A673 (cell line): ENCODE results near the gene C1orf174. TPM values are rescaled to one million over a fixed set of nuclear protein-coding genes. Genes with fewer than 3 reads are reported as not detected.

Source experiments
- BruUV-seq: library from RNA; stranded (reverse); fragments of 400-500 nt; replicated peaks from 2 replicates; lab custom pipeline; 2021; lab: Mats Ljungman, UMichigan
- CTCF ChIA-PET: fragments of 300-600 bp; sonication (Branson Sonifier 250); formaldehyde crosslinking; loops from one replicate; lab custom pipeline; 2022; ENCODE audit warnings: antibody characterized with exemption; lab: Charles Lee
- POLR2A ChIA-PET: fragments of 300-600 bp; sonication (Branson Sonifier 250); formaldehyde crosslinking; loops from one replicate; lab custom pipeline; 2022; ENCODE audit warnings: antibody characterized with exemption; ENCODE audit not compliant: low non-redundant PET; lab: Charles Lee
- DNase-seq: peaks from one replicate; pipeline ENCODE4 v3.0.0-alpha.2; 2015; ENCODE audit warnings: low spot score
- H3K27ac ChIP-seq: fragments of 200-600 bp; sonication (generic); 2 replicates; pipeline ENCODE4 v1.5.1; 2016; ENCODE audit warnings: mixed run types, low read depth, mild to moderate bottlenecking, mixed read lengths, antibody characterized with exemption, low read length; ENCODE audit not compliant: poor library complexity, severe bottlenecking
- H3K27me3 ChIP-seq: fragments of 200-600 bp; sonication (generic); replicated peaks from 2 replicates; pipeline ENCODE4 v1.6.1; 2017; ENCODE audit warnings: mixed run types, low read depth, mild to moderate bottlenecking, mixed read lengths, antibody characterized with exemption, low read length; ENCODE audit not compliant: insufficient read depth, poor library complexity
- H3K36me3 ChIP-seq: fragments of 200-600 bp; sonication (generic); 2 replicates; pipeline ENCODE4 v1.6.1; 2016; ENCODE audit warnings: mixed run types, mild to moderate bottlenecking, mixed read lengths, antibody characterized with exemption, low read length; ENCODE audit not compliant: insufficient read depth, poor library complexity, severe bottlenecking
- H3K4me1 ChIP-seq: fragments of 200-600 bp; sonication (generic); 2 replicates; pipeline ENCODE4 v1.6.1; 2017; ENCODE audit warnings: mixed run types, mild to moderate bottlenecking, mixed read lengths, antibody characterized with exemption, low read length; ENCODE audit not compliant: insufficient read depth, poor library complexity, severe bottlenecking
- H3K4me3 ChIP-seq: fragments of 200-600 bp; sonication (generic); 2 replicates; pipeline ENCODE4 v1.5.1; 2016; ENCODE audit warnings: low read depth, mixed run types, mild to moderate bottlenecking, mixed read lengths, low read length; ENCODE audit not compliant: poor library complexity, severe bottlenecking
- H3K9me3 ChIP-seq: fragments of 200-600 bp; sonication (generic); 2 replicates; pipeline ENCODE4 v1.6.1; 2016; ENCODE audit warnings: mixed run types, low read depth, mild to moderate bottlenecking, mixed read lengths, antibody characterized with exemption, low read length; ENCODE audit not compliant: poor library complexity, severe bottlenecking
- EZH2 ChIP-seq: fragments of 200-600 bp; sonication (generic); IDR thresholded peaks from 2 replicates; pipeline ENCODE4 v1.6.1; 2017; ENCODE audit warnings: borderline replicate concordance, low read depth, mild to moderate bottlenecking, mixed read lengths, antibody characterized with exemption, low read length; ENCODE audit not compliant: poor library complexity, severe bottlenecking
- intact Hi-C: fragments of 100-400 bp; cut with micrococcal nuclease; formaldehyde crosslinking; loops from one replicate; pipeline ENCODE4 v1.10.0; 2022; ENCODE audit not compliant: unreplicated experiment
- total RNA-seq: library from RNA; stranded (reverse); gene quantifications from 2 replicates; pipeline ENCODE4 v1.2.3, GENCODE V29; 2021
- TF ChIP-seq, protein P1 (sequence below): fragments of 300-800, 200-600 bp; sonication (generic); conservative IDR thresholded peaks from 2 replicates; pipeline ENCODE4 v1.5.1; 2017; ENCODE audit warnings: low read depth, mild to moderate bottlenecking, antibody characterized with exemption, low read length, moderate library complexity, mixed read lengths

C1orf174 gene
- total RNA-seq, 1 experiment from 2014 or later, result 36.2 TPM

DNA sequence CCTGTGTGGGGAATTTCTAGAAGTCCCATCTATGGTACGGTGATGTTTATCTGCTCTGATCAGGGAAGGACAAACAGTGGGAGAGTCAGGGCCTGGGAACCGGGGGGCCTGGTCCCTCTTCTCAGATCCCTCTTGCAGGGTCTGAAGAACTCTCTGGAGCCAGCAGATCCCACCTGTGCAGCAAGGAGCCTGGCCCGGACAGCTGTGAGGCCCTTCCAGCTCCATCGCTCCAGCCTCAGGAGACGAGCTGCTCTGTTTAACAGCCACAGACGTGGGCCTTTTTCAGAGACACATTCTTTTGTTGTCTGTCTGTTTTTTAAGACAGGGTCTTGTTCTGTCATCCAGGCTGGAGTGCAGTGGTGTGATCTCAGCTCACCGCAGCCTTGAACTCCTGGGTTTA, 14.5 kb downstream of the C1orf174 start:
- Histone ChIP-seq H3K4me1 (no peaks in the 10 kb centered on the region), H3K27ac (no peak overlapping the region), H3K4me3 (no peak overlapping the region), H3K27me3 (no peaks in the 10 kb centered on the region), H3K36me3 (peaks cover 19% of the 10 kb centered on the region), H3K9me3 (no peaks in the 10 kb centered on the region)
- TF ChIP-seq, protein P1, sequence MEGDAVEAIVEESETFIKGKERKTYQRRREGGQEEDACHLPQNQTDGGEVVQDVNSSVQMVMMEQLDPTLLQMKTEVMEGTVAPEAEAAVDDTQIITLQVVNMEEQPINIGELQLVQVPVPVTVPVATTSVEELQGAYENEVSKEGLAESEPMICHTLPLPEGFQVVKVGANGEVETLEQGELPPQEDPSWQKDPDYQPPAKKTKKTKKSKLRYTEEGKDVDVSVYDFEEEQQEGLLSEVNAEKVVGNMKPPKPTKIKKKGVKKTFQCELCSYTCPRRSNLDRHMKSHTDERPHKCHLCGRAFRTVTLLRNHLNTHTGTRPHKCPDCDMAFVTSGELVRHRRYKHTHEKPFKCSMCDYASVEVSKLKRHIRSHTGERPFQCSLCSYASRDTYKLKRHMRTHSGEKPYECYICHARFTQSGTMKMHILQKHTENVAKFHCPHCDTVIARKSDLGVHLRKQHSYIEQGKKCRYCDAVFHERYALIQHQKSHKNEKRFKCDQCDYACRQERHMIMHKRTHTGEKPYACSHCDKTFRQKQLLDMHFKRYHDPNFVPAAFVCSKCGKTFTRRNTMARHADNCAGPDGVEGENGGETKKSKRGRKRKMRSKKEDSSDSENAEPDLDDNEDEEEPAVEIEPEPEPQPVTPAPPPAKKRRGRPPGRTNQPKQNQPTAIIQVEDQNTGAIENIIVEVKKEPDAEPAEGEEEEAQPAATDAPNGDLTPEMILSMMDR, result no peak
- no peak for TF ChIP-seq EZH2
- intact Hi-C loops, result no loop called here
- ChIA-PET CTCF (no interaction called here), POLR2A (no interaction called here)
- no peak for DNase-seq
- no TSS peak for BruUV-seq

DNA sequence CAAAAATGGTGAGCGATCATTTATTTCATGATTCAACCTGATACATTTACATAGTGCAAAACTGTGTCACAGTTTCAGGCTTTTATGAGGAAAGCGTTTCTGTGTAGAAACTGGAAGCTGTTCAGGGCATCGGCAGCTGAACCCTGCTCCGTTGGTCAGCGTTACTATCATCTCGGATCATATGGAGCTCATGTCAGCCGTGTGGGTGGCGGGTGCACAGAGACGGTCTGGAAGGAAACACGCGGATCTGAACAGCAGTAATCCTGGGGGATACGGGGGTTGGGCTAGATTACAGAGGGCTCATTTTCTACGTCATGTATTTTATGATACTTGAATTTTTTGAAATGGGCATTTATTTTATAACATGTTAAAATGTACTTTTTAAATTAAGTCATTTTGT, 15.1 kb downstream of the C1orf174 start:
- no peak overlapping the region for H3K4me3 ChIP-seq
- no peaks in the 10 kb centered on the region for H3K27me3 ChIP-seq
- no peaks in the 10 kb centered on the region for H3K4me1 ChIP-seq
- intact Hi-C loops, result no loop called here
- CTCF ChIA-PET, result no interaction called here
- DNase-seq, result no peak
- BruUV-seq, result no TSS peak
- H3K36me3 ChIP-seq, result peaks cover 13% of the 10 kb centered on the region
- no peak overlapping the region for H3K27ac ChIP-seq
- POLR2A ChIA-PET, result no interaction called here
- no peak for TF ChIP-seq EZH2
- TF ChIP-seq, protein P1, result no peak
- H3K9me3 ChIP-seq, result no peaks in the 10 kb centered on the region

DNA sequence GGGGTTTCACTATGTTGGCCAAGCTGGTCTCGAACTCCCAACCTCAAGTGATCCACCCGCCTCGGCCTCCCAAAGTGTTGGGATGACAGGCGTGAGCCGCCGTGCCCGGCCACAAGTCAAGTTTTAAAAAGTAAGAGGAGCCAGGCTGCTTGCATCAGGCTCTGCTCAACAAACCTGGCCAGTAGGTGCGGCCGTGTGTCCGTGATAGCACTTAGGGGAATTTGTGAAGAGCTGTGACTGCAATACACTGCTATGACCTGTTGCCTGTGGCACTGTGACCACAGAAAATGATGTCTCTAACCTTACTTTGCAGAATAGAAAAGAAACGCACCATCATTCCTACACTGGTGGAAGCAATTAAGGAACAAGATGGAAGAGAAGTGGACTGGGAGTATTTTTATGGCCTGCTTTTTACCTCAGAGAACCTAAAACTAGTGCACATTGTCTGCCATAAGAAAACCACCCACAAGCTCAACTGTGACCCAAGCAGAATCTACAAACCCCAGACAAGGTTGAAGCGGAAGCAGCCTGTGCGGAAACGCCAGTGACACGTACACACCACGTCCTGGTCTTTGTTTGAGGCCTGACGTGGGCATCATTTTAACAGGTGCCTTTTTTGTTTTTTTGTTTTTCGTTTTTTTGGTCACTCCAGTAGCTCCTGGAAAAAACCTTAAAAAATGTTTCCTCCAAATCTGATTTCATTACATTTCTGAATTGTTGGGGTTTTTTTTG, 16.7 kb downstream of the C1orf174 start:
- BruUV-seq, result no TSS peak
- CTCF ChIA-PET, result interaction anchor here (0.7 kb wide), 1 partner anchor 1862 kb away, joined by 4 read pairs; no protein-coding TSS in a partner anchor

More for the DNA sequence above, 16.7 kb downstream of the C1orf174 start:
- intact Hi-C loops, result no loop called here
- H3K27me3 ChIP-seq, result no peaks in the 10 kb centered on the region
- H3K9me3 ChIP-seq, result peaks cover 6% of the 10 kb centered on the region
- TF ChIP-seq, protein P1, result no peak
- no peak for TF ChIP-seq EZH2
- DNase-seq, result no peak
- H3K27ac ChIP-seq, result no peak overlapping the region
- no peak overlapping the region for H3K4me3 ChIP-seq
- no peaks in the 10 kb centered on the region for H3K4me1 ChIP-seq
- POLR2A ChIA-PET, result no interaction called here
- H3K36me3 ChIP-seq, result peaks cover 4% of the 10 kb centered on the region
